Activated gamma-delta T cell treated with Interleukin-2 at 50 U/mL for 16 hours (primary cell): Measurements from ENCODE around the gene ZSCAN10.
A peak's percentile ranks its signal among the peaks of the same experiment; 100 is the strongest.
"Not testable (repeated sequence)": the region's sequence is repeated elsewhere in the genome, so short reads cannot be mapped to it uniquely, and the experiment has no call there.

ENCODE experiments used
- DNase-seq: peaks from one replicate; pipeline ENCODE4 v3.0.0-alpha.2; 2020

ZSCAN10 gene

GRCh38 chr16:3059041-3059722, 39.9 kb downstream of the ZSCAN10 start:
- DNase-seq = peak; percentile 86

GRCh38 chr16:3058139-3059030, 40.7 kb downstream of the ZSCAN10 start:
- peak; percentile 61 for DNase-seq

GRCh38 chr16:3057181-3058138, 41.6 kb downstream of the ZSCAN10 start:
- DNase-seq = no peak

- DNase-seq = no peak
Measured at GRCh38 chr16:3056336-3057180, 42.5 kb downstream of the ZSCAN10 start.

GRCh38 chr16:3055734-3056115, 43.4 kb downstream of the ZSCAN10 start:
- DNase-seq = not testable (repeated sequence)

- DNase-seq = no peak
Measured at GRCh38 chr16:3054965-3055733, 43.9 kb downstream of the ZSCAN10 start.

GRCh38 chr16:3053330-3053710, 45.8 kb downstream of the ZSCAN10 start:
- DNase-seq = not testable (repeated sequence)

GRCh38 chr16:3052571-3053329, 46.3 kb downstream of the ZSCAN10 start:
- not testable (repeated sequence) for DNase-seq

- no peak for DNase-seq
Measured at GRCh38 chr16:3051494-3051893, 47.6 kb downstream of the ZSCAN10 start.

GRCh38 chr16:3051009-3051408, 48.1 kb downstream of the ZSCAN10 start:
- no peak for DNase-seq

- no peak for DNase-seq
Measured at GRCh38 chr16:3050487-3050886, 48.6 kb downstream of the ZSCAN10 start.

- DNase-seq = no peak
Measured at GRCh38 chr16:3049921-3050481, 49.1 kb downstream of the ZSCAN10 start.

- DNase-seq = no peak
Measured at GRCh38 chr16:3047387-3047720, 51.7 kb downstream of the ZSCAN10 start.

GRCh38 chr16:3046641-3047386, 52.3 kb downstream of the ZSCAN10 start:
- DNase-seq = no peak

- no peak for DNase-seq
Measured at GRCh38 chr16:3045758-3046640, 53.1 kb downstream of the ZSCAN10 start, which contains the start of gene MMP25. TSS of gene MMP25 (plus strand) at chr16:3046561. CDS start at chr16:3046918, 357 bp downstream.

- DNase-seq = no peak
Measured at GRCh38 chr16:3044708-3045107, 54.4 kb downstream of the ZSCAN10 start.

GRCh38 chr16:3042376-3042775, 56.7 kb downstream of the ZSCAN10 start:
- DNase-seq = no peak

- no peak for DNase-seq
Measured at GRCh38 chr16:3038896-3039295, 60.2 kb downstream of the ZSCAN10 start.
